HG03060 (cell line): ENCODE data around the gene P4HB.

Source experiments
- ATAC-seq: cut with Tn5 transposase; IDR thresholded peaks from one replicate; pipeline ENCODE4 v1.9.1; 2021; ENCODE audit warnings: low read depth, moderate number of reproducible peaks; ENCODE audit not compliant: unreplicated experiment

Gene P4HB

GRCh38 chr17:81813371-81813684 is 47.0 kb downstream of the P4HB start:
- no peak for ATAC-seq

- no peak for ATAC-seq
These were observed 47.6 kb downstream of the P4HB start for GRCh38 chr17:81812571-81813370.

GRCh38 chr17:81811705-81812570 is 48.4 kb downstream of the P4HB start:
- ATAC-seq: no peak

GRCh38 chr17:81810892-81811704 is 49.2 kb downstream of the P4HB start:
- no peak for ATAC-seq

GRCh38 chr17:81810476-81810875 is 49.9 kb downstream of the P4HB start:
- no peak for ATAC-seq

GRCh38 chr17:81809556-81809998 is 50.8 kb downstream of the P4HB start:
- ATAC-seq: no peak

- no peak for ATAC-seq
These were observed 51.4 kb downstream of the P4HB start for GRCh38 chr17:81808778-81809555.

GRCh38 chr17:81807839-81808238 is 52.5 kb downstream of the P4HB start:
- no peak for ATAC-seq

- ATAC-seq: no peak
These were observed 53.1 kb downstream of the P4HB start for GRCh38 chr17:81807210-81807719.

- ATAC-seq: no peak
These were observed 53.7 kb downstream of the P4HB start for GRCh38 chr17:81806461-81807209.

- ATAC-seq: no peak
These were observed 54.5 kb downstream of the P4HB start for GRCh38 chr17:81805707-81806460.

GRCh38 chr17:81804559-81805399 is 55.6 kb downstream of the P4HB start:
- ATAC-seq: no peak

- ATAC-seq: no peak
These were observed 56.4 kb downstream of the P4HB start, which contains the start of gene GCGR for GRCh38 chr17:81803728-81804558. GCGR (plus strand) TSS chr17:81804150; CDS start chr17:81809019, 4,869 bp downstream.

- ATAC-seq: no peak
These were observed 57.3 kb downstream of the P4HB start for GRCh38 chr17:81802856-81803643.

GRCh38 chr17:81802048-81802758 is 58.1 kb downstream of the P4HB start:
- no peak for ATAC-seq
